GM12892 (cell line): ENCODE measurements around the gene TRPM5.

Experiments
- POLR2A ChIP-seq: IDR thresholded peaks from 2 replicates; pipeline ENCODE4 v1.6.1; 2011; ENCODE audit warnings: low read depth, low read length, control low read depth
- TAF1 ChIP-seq: IDR thresholded peaks from 2 replicates; pipeline ENCODE4 v1.6.1; 2011; ENCODE audit warnings: low read depth, mild to moderate bottlenecking, control low read depth, low read length, borderline replicate concordance

DNA sequence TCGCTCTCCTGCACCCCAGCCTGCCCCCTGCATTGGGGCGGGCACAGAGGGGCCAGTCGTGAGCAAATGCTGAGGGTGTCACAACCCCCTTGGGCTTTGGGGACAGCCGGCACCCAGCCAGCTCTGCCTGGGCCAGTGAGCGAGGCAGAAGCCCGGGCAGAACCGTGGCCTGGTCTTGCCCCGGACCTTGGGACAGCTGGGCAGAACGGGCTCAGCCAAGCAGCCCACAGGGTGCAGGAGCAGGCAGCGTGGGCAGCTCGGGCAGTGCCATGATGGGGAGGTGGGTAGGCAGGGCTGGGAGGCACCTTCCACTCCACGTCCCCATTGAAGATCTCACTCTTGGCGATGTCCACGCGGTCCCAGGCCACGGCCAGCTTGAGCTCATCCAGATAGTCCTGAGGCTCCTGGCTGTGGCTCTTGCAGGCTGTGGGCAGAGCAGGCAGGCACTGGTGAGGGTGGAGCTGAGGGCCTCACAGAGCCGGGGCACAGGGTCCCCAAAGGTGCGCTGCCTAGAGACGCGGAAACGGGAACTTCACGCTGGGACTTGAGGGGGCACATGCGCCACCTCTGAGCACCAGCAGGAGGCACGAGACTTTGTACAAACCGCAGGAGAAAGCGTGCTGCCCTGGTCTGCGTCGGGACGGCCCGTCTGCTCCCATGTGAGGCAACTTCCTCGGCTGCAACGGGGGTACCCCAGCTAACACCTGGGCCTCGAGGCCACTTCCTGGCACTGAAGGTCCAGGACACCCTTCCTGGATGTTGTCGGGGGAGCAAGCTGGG, 28.5 kb downstream of the TRPM5 start:
- TF ChIP-seq POLR2A: no peak
- TF ChIP-seq TAF1: no peak
